GM18499 (cell line): ENCODE measurements around the gene SBF2.
A peak's percentile ranks its signal among the peaks of the same experiment; 100 is the strongest.
"Not testable (repeated sequence)": the region's sequence is repeated elsewhere in the genome, so short reads cannot be mapped to it uniquely, and the experiment has no call there.

Experiments
- ATAC-seq: cut with Tn5 transposase; IDR thresholded peaks from one replicate; pipeline ENCODE4 v1.9.1; 2021; ENCODE audit warnings: moderate number of reproducible peaks; ENCODE audit not compliant: insufficient read depth, unreplicated experiment

Gene SBF2

GRCh38 chr11:9977554-9977953 lies 316.5 kb downstream of the SBF2 start:
- ATAC-seq: no peak

GRCh38 chr11:9974375-9974774 lies 319.6 kb downstream of the SBF2 start:
- ATAC-seq: no peak

GRCh38 chr11:9973921-9974320 lies 320.1 kb downstream of the SBF2 start:
- no peak for ATAC-seq

GRCh38 chr11:9972989-9973388 lies 321.0 kb downstream of the SBF2 start:
- no peak for ATAC-seq

GRCh38 chr11:9971894-9972293 lies 322.1 kb downstream of the SBF2 start:
- no peak for ATAC-seq

GRCh38 chr11:9969068-9969467 lies 325.0 kb downstream of the SBF2 start:
- ATAC-seq: no peak

GRCh38 chr11:9962722-9963121 lies 331.3 kb downstream of the SBF2 start:
- peak; percentile 91 for ATAC-seq

- no peak for ATAC-seq
Observed at GRCh38 chr11:9957072-9957471, 336.9 kb downstream of the SBF2 start.

GRCh38 chr11:9956483-9956882 lies 337.5 kb downstream of the SBF2 start:
- no peak for ATAC-seq

- ATAC-seq: no peak
Observed at GRCh38 chr11:9955391-9955790, 338.6 kb downstream of the SBF2 start.

GRCh38 chr11:9953994-9954626 lies 339.9 kb downstream of the SBF2 start:
- ATAC-seq: no peak

- ATAC-seq: no peak
Observed at GRCh38 chr11:9952511-9953196, 341.4 kb downstream of the SBF2 start.

GRCh38 chr11:9951807-9952206 lies 342.2 kb downstream of the SBF2 start:
- ATAC-seq: no peak

GRCh38 chr11:9950462-9950861 lies 343.6 kb downstream of the SBF2 start:
- no peak for ATAC-seq

GRCh38 chr11:9947231-9947864 lies 346.7 kb downstream of the SBF2 start:
- peak; percentile 81 for ATAC-seq

- not testable (repeated sequence) for ATAC-seq
Observed at GRCh38 chr11:9945680-9946079, 348.3 kb downstream of the SBF2 start.

- ATAC-seq: no peak
Observed at GRCh38 chr11:9943386-9944110, 350.5 kb downstream of the SBF2 start.

- no peak for ATAC-seq
Observed at GRCh38 chr11:9941991-9942390, 352.0 kb downstream of the SBF2 start.

GRCh38 chr11:9939150-9939549 lies 354.9 kb downstream of the SBF2 start:
- ATAC-seq: not testable (repeated sequence)

- ATAC-seq: no peak
Observed at GRCh38 chr11:9936754-9937153, 357.3 kb downstream of the SBF2 start.

- ATAC-seq: not testable (repeated sequence)
Observed at GRCh38 chr11:9932843-9933242, 361.2 kb downstream of the SBF2 start.
